Hepatocyte (in vitro differentiated cells): ENCODE data around the gene LEMD1.

Source experiments
- EZH2 ChIP-seq: fragments of 200-600 bp; sonication (generic); IDR thresholded peaks from 2 replicates; pipeline ENCODE4 v1.6.1; 2016; ENCODE audit warnings: antibody characterized with exemption, mild to moderate bottlenecking, borderline replicate concordance
- EZH2phosphoT487 ChIP-seq: fragments of 200-600 bp; sonication (generic); IDR thresholded peaks from one replicate; pipeline ENCODE4 v1.6.1; 2018; ENCODE audit warnings: antibody characterized with exemption, mild to moderate bottlenecking, low read depth, moderate library complexity; ENCODE audit not compliant: unreplicated experiment, severe bottlenecking
- TF ChIP-seq, protein P1 (sequence below): fragments of 200-600 bp; sonication (generic); IDR thresholded peaks from 2 replicates; pipeline ENCODE4 v1.5.1; 2016; ENCODE audit warnings: antibody characterized with exemption, mild to moderate bottlenecking; ENCODE audit not compliant: poor library complexity

GRCh38 chr1:205340676-205341075 lies 81.2 kb downstream of the LEMD1 start:
- TF ChIP-seq, protein P1, sequence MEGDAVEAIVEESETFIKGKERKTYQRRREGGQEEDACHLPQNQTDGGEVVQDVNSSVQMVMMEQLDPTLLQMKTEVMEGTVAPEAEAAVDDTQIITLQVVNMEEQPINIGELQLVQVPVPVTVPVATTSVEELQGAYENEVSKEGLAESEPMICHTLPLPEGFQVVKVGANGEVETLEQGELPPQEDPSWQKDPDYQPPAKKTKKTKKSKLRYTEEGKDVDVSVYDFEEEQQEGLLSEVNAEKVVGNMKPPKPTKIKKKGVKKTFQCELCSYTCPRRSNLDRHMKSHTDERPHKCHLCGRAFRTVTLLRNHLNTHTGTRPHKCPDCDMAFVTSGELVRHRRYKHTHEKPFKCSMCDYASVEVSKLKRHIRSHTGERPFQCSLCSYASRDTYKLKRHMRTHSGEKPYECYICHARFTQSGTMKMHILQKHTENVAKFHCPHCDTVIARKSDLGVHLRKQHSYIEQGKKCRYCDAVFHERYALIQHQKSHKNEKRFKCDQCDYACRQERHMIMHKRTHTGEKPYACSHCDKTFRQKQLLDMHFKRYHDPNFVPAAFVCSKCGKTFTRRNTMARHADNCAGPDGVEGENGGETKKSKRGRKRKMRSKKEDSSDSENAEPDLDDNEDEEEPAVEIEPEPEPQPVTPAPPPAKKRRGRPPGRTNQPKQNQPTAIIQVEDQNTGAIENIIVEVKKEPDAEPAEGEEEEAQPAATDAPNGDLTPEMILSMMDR = no peak
- no peak for TF ChIP-seq EZH2
- no peak for TF ChIP-seq EZH2phosphoT487
